ENCODE measurements around the gene PRM3.
A peak's percentile ranks its signal among the peaks of the same experiment; 100 is the strongest.

Gene PRM3
- long read RNA-seq, donor 1: 0 reads
- long read RNA-seq, donor 2: 0 reads
- long read RNA-seq, donor 3: 0 reads
- long read RNA-seq, donor 4: 0 reads
- long read RNA-seq, donor 5: 0 reads
- long read RNA-seq, donor 6: 0 reads
- long read RNA-seq, donor 7: 0 reads
- long read RNA-seq, donor 8: 0 reads

- DNase-seq: no peak
Observed at GRCh38 chr16:11272921-11273720, at the start of gene PRM3. PRM3 (minus strand) TSS chr16:11273629; CDS start chr16:11273595, 34 bp downstream.

- no peak for DNase-seq
Observed at GRCh38 chr16:11322823-11323222, 49.4 kb upstream of the PRM3 start.

GRCh38 chr16:11321662-11322061 lies 48.2 kb upstream of the PRM3 start:
- DNase-seq: no peak

- DNase-seq: no peak
Observed at GRCh38 chr16:11320170-11320569, 46.7 kb upstream of the PRM3 start.

GRCh38 chr16:11319529-11320146 lies 46.2 kb upstream of the PRM3 start:
- DNase-seq: no peak

- no peak for DNase-seq
Observed at GRCh38 chr16:11318817-11319216, 45.4 kb upstream of the PRM3 start.

- DNase-seq: peak; percentile 41
Observed at GRCh38 chr16:11316331-11317015, 43.0 kb upstream of the PRM3 start.

GRCh38 chr16:11315510-11315909 lies 42.1 kb upstream of the PRM3 start:
- peak; percentile 67 for DNase-seq

GRCh38 chr16:11314309-11314894 lies 41.0 kb upstream of the PRM3 start:
- DNase-seq: no peak

GRCh38 chr16:11313493-11314308 lies 40.3 kb upstream of the PRM3 start:
- DNase-seq: no peak

- DNase-seq: peak; percentile 57
Observed at GRCh38 chr16:11312718-11313492, 39.5 kb upstream of the PRM3 start.

- DNase-seq: no peak
Observed at GRCh38 chr16:11310997-11311561, 37.6 kb upstream of the PRM3 start.

- DNase-seq: no peak
Observed at GRCh38 chr16:11310634-11310977, 37.2 kb upstream of the PRM3 start.

- no peak for DNase-seq
Observed at GRCh38 chr16:11309895-11310633, 36.6 kb upstream of the PRM3 start.

GRCh38 chr16:11308493-11309283 lies 35.3 kb upstream of the PRM3 start:
- DNase-seq: peak; percentile 59

GRCh38 chr16:11307639-11308492 lies 34.4 kb upstream of the PRM3 start:
- no peak for DNase-seq

GRCh38 chr16:11306997-11307638 lies 33.7 kb upstream of the PRM3 start:
- DNase-seq: no peak

GRCh38 chr16:11306381-11306780 lies 33.0 kb upstream of the PRM3 start:
- DNase-seq: no peak

Measured in right kidney (tissue), 9 donors.